Mammary epithelial cell (primary cell): ENCODE data around the gene NHERF1.

Experiments
- EZH2 ChIP-seq: IDR thresholded peaks from 2 replicates; pipeline ENCODE4 v1.6.1; 2012; ENCODE audit warnings: low read length, inconsistent platforms, borderline replicate concordance
- TF ChIP-seq, protein P1 (sequence below), 2 donors: IDR thresholded peaks in 1 of 2; conservative IDR thresholded peaks in 1 of 2; 2 replicates each; pipeline ENCODE4 v1.5.1; 2011 to 2012; ENCODE audit warnings: inconsistent platforms in 2 of 2, low read length in 2 of 2, mild to moderate bottlenecking in 2 of 2, control low read depth in 1 of 2, low read depth in 1 of 2; ENCODE audit not compliant: insufficient read depth in 1 of 2; ENCODE audit errors: extremely low read depth in 1 of 2

DNA sequence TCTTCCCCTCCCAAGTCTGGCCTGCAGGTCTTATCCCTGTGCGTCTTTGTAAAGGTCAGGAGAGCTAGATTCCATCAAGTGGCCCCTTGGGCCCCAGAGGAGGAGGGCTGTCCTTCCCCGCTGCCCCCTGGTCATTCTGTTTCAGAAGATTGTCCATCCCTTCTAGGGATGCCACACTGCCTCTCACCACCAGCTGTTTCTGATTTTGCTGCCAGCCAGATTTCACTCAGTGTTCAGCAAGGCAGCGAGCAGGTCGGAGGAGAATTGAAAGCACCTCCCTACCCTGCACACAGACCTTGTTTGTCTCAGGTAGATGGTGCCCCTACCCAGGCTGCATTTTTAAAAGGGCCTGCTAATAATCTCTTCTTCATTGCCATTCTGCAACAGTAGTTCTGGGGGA is 49.4 kb downstream of the NHERF1 start:
- TF ChIP-seq, protein P1, sequence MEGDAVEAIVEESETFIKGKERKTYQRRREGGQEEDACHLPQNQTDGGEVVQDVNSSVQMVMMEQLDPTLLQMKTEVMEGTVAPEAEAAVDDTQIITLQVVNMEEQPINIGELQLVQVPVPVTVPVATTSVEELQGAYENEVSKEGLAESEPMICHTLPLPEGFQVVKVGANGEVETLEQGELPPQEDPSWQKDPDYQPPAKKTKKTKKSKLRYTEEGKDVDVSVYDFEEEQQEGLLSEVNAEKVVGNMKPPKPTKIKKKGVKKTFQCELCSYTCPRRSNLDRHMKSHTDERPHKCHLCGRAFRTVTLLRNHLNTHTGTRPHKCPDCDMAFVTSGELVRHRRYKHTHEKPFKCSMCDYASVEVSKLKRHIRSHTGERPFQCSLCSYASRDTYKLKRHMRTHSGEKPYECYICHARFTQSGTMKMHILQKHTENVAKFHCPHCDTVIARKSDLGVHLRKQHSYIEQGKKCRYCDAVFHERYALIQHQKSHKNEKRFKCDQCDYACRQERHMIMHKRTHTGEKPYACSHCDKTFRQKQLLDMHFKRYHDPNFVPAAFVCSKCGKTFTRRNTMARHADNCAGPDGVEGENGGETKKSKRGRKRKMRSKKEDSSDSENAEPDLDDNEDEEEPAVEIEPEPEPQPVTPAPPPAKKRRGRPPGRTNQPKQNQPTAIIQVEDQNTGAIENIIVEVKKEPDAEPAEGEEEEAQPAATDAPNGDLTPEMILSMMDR (conservative IDR thresholded peaks at IDR 0.05 in 1 of 2, IDR thresholded peaks at IDR 0.05 in 1 of 2; ENCODE audit: extremely low read depth in 1 of 2, insufficient read depth in 1 of 2, low read depth in 1 of 2, low read length in 2 of 2) = no peak
- no peak for TF ChIP-seq EZH2
